ENCODE measurements around the gene FCN2.

DNA sequence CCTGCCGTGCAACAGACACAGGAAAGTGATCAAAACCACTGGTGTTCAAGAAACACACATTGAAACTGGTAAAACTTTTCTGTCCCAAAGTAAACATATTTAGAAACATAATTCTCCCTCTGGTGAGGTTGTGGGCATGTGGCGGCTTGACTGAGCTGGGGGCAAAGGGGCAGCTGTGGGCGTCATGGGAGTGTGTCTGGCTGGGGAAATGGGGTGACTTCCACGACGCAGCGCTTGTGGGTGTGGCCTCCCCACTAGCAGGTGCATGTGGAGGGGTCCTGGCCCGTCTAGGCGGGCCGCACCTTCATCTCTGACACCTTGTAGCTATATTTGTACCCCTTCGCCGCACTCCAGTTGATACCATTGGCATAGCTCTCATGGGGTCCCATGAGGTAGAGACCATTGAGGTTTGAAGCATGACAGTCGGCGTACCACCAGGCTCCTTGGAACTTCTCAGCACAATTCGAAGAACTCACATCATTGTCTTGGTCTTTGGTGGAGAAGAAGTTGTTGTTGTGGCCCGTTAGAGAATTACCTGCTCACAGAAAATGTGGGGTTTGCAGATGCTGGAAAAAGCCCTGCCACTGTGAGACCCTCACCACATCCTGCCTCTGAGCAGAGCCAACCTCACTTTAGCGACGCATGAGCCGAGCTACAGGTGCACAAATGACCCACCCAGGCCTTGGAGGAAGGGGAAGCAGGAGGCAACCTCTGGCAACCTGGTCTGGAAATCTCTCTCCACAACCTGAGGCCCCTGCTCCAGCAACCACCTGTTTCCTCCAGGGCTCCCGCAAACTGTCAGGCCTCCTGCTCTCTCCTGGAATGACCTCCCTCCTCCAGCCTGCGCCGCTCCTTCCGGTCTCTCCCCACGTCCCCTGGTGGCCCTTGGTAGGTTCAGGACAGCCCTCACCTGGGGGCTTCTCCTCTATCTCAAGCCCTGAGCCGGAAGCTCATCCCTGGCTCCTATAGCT, 29.2 kb downstream of the FCN2 start:
- TF ChIP-seq, protein P1, sequence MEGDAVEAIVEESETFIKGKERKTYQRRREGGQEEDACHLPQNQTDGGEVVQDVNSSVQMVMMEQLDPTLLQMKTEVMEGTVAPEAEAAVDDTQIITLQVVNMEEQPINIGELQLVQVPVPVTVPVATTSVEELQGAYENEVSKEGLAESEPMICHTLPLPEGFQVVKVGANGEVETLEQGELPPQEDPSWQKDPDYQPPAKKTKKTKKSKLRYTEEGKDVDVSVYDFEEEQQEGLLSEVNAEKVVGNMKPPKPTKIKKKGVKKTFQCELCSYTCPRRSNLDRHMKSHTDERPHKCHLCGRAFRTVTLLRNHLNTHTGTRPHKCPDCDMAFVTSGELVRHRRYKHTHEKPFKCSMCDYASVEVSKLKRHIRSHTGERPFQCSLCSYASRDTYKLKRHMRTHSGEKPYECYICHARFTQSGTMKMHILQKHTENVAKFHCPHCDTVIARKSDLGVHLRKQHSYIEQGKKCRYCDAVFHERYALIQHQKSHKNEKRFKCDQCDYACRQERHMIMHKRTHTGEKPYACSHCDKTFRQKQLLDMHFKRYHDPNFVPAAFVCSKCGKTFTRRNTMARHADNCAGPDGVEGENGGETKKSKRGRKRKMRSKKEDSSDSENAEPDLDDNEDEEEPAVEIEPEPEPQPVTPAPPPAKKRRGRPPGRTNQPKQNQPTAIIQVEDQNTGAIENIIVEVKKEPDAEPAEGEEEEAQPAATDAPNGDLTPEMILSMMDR (IDR thresholded peaks at IDR 0.05; ENCODE audit: low read length) = no peak
- no peak for TF ChIP-seq EZH2 (IDR thresholded peaks at IDR 0.05; ENCODE audit: borderline replicate concordance, low read length)
